GM18867 (cell line): ENCODE measurements around the gene GAPDHS.

ENCODE experiments used
- ATAC-seq: cut with Tn5 transposase; IDR thresholded peaks from one replicate; pipeline ENCODE4 v1.9.1; 2021; ENCODE audit warnings: mild to moderate bottlenecking, moderate library complexity; ENCODE audit not compliant: unreplicated experiment

The GAPDHS gene

DNA sequence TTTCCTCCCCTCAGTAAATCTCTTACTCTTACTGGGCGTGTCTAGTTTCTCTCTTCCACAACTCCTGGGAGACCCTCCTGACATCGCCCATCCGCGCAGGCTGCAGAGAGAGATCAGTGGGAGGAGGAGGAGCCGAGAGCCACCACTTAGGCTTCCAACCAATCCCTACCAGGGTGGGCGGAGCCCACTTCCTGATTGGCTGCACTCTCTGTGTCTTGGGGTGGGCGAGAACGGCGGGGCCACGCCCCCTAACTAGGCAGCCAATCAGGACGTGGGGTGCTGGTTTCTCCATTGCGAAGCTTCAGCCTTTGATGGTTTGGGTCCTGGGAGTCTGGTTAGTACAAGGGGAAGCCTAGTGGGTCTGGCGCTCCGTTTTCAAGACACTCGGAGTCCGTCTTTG is 52.6 kb downstream of the GAPDHS start, which contains the start of gene PMIS2:
TSS of gene PMIS2 (plus strand) at position 326 of the 400 bp plus-strand sequence. CDS start 87 bp downstream, outside the sequence.
- no peak for ATAC-seq

DNA sequence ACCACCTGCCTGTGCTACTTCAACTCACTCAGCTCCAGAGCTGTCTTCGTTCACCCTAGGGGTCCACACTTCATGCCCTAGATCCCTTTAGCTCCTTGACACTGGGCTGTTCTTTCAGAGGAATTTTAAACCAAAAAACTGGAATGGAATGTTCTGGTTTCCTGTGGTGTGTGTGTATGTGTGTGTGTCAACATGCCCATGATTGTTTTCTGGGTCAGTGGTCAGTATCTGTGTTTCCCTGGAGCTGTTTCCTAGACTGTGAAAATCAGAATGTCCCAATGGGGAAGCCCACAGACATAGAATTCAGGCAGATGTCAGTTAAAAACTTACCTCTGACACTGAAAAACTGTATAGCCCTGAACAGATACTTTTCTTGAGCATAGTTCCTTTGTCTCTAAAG is 54.1 kb downstream of the GAPDHS start:
- no peak for ATAC-seq

DNA sequence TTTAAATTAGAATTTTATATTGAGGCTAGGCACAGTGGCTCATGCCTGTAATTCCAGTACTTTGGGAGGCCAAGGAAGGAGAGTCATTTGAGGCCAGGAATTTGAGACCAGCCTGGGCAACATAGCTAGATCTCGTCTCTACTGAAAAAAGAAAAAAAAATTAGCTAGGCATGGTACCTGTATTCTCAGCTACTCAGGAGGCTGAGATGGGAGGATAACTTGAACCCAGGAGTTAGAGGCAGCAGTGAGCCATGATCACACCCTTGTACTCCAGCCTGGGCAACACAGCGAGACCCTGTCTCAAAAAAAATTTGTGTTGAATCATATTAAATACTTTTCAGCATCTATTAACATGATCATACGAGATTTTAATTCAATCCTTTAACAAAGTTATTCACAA is 57.6 kb downstream of the GAPDHS start:
- no peak for ATAC-seq

DNA sequence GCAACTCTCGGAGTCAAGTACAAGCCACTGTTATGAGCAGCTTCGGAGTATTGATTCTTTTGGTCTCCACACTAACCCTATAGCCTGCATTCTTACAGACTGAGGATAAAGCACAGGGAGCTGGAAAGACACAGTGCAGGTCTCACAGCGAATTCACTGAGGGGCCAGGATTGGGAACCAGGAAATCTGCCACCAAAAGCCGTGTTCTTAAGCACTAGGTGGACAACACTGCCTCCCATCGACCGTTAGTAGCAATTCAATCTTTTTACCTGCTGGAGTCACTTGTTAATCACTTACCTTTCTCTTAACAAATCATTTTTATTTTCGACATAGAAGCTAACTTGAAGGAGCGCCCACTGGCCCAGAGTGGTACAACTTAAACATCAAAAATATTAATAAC is 59.0 kb downstream of the GAPDHS start:
- no peak for ATAC-seq
